Measurements from ENCODE around the gene GTF2F1.

DNA sequence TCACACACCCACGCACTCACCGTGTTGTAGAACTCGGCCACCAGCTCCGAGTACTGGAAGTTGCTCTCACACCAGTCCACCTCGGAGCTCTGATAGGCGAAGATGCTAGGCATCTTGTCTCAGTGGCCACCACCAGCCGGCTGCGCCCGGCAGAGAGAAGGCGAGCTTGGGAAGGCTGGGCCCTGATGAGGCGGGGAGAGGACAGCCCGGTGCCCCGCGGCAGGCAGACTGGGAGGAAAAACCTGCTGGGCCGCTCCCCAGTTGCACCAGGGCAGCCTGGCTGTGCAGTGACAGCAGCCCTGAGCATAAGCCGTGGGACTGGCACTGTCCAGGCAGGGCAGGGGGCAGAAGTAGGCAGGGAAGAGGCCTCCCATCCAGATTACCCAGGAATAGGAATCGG lies 59.5 kb downstream of the GTF2F1 start, which contains the start of gene ACER1:
- TF ChIP-seq POLR2AphosphoS5 (IDR thresholded peaks at IDR 0.05; ENCODE audit: low read depth, low read length) = no peak
- TF ChIP-seq POU2F2 (IDR thresholded peaks at IDR 0.05; ENCODE audit: low read depth, low read length) = no peak
- TF ChIP-seq TAF1 (IDR thresholded peaks at IDR 0.05; ENCODE audit: low read depth, low read length) = no peak
- TF ChIP-seq POLR2A (IDR thresholded peaks at IDR 0.05; ENCODE audit: low read depth, low read length) = no peak
- no peak for TF ChIP-seq SPI1 (IDR thresholded peaks at IDR 0.05; ENCODE audit: low read depth, low read length)

Data from GM12891 (cell line).